HL-60 (cell line): ENCODE data around the gene RAB39A.

Experiments used
- CTCF ChIP-seq: IDR thresholded peaks from one replicate; pipeline ENCODE4 v1.5.1; 2011; ENCODE audit warnings: low read length, control low read depth, inconsistent platforms; ENCODE audit not compliant: insufficient read depth
- GABPA ChIP-seq: IDR thresholded peaks from 2 replicates; pipeline ENCODE4 v1.6.1; 2012; ENCODE audit warnings: low read depth
- POLR2AphosphoS5 ChIP-seq: IDR thresholded peaks from 2 replicates; pipeline ENCODE4 v1.6.1; 2012; ENCODE audit warnings: low read depth
- SPI1 ChIP-seq: IDR thresholded peaks from 2 replicates; pipeline ENCODE4 v1.6.1; 2012; ENCODE audit warnings: low read depth, mild to moderate bottlenecking, borderline replicate concordance
- TF ChIP-seq, protein P1 (sequence below): IDR thresholded peaks from 2 replicates; pipeline ENCODE4 v1.6.1; 2012; ENCODE audit warnings: low read depth; ENCODE audit not compliant: insufficient replicate concordance

GRCh38 chr11:107921997-107922396, 6.3 kb upstream of the RAB39A start:
- TF ChIP-seq CTCF, result no peak
- TF ChIP-seq POLR2AphosphoS5, result no peak
- no peak for TF ChIP-seq GABPA
- TF ChIP-seq, protein P1, sequence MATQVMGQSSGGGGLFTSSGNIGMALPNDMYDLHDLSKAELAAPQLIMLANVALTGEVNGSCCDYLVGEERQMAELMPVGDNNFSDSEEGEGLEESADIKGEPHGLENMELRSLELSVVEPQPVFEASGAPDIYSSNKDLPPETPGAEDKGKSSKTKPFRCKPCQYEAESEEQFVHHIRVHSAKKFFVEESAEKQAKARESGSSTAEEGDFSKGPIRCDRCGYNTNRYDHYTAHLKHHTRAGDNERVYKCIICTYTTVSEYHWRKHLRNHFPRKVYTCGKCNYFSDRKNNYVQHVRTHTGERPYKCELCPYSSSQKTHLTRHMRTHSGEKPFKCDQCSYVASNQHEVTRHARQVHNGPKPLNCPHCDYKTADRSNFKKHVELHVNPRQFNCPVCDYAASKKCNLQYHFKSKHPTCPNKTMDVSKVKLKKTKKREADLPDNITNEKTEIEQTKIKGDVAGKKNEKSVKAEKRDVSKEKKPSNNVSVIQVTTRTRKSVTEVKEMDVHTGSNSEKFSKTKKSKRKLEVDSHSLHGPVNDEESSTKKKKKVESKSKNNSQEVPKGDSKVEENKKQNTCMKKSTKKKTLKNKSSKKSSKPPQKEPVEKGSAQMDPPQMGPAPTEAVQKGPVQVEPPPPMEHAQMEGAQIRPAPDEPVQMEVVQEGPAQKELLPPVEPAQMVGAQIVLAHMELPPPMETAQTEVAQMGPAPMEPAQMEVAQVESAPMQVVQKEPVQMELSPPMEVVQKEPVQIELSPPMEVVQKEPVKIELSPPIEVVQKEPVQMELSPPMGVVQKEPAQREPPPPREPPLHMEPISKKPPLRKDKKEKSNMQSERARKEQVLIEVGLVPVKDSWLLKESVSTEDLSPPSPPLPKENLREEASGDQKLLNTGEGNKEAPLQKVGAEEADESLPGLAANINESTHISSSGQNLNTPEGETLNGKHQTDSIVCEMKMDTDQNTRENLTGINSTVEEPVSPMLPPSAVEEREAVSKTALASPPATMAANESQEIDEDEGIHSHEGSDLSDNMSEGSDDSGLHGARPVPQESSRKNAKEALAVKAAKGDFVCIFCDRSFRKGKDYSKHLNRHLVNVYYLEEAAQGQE, result no peak
- no peak for TF ChIP-seq SPI1
